LNCAP (cell line): Measurements from ENCODE around the gene C16orf74.

ENCODE experiments used
- CTCF ChIP-seq: fragments of 450-650 bp; IDR thresholded peaks from 2 replicates; pipeline ENCODE4 v1.5.1; 2017; ENCODE audit warnings: mild to moderate bottlenecking

The C16orf74 gene

GRCh38 chr16:85673529-85674417 lies 77.1 kb downstream of the C16orf74 start:
- no peak for TF ChIP-seq CTCF

- no peak for TF ChIP-seq CTCF
Observed at GRCh38 chr16:85670840-85671239, 80.1 kb downstream of the C16orf74 start.

DNA sequence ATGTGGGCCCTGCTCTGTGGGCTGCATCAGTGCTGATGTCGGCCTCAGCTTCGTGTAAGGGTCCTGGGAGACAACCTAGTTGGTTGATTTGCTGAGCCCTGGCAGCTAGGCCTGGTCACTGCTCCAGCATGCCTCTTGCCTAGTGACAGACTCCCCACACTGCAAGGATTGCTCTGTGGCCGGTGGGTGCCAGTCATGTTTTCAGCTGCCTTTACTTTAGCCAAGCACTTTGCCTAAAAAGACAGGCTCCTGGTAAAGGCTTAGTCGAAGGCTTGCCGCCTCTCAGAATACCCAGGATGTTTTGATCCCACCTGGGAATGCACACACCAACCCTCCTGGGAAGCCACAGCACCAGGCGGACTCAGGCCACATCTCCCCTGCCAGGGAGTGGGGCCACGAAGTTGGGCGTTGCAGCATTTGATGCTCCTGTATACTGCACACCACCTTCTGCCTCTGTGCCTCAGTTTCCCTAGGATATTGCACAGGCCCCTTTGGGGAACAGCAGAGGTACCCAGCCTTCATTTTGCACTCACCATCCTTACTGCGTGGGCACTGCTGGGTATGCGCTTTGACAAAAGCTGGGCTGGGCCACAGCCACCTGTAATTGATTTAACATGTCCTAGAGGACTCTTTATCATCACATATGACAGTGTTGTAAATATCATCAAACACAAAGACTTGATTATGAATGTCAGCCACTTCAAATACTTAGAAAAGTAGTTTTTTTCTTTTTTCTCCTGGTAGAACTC lies 82.0 kb downstream of the C16orf74 start:
- TF ChIP-seq CTCF = no peak

GRCh38 chr16:85667841-85668413 lies 83.0 kb downstream of the C16orf74 start:
- TF ChIP-seq CTCF = no peak

- TF ChIP-seq CTCF = no peak
Observed at GRCh38 chr16:85667261-85667660, 83.6 kb downstream of the C16orf74 start.

GRCh38 chr16:85665929-85666328 lies 85.0 kb downstream of the C16orf74 start:
- TF ChIP-seq CTCF = no peak

GRCh38 chr16:85665373-85665740 lies 85.5 kb downstream of the C16orf74 start:
- TF ChIP-seq CTCF = no peak
